COLO668 (cell line): Measurements from ENCODE around the gene FOXB2.

Source experiments
- DNase-seq: peaks from one replicate; lab custom pipeline; 2025; ENCODE audit not compliant: unreplicated experiment; lab: John Stamatoyannopoulos, UW

The FOXB2 gene

DNA sequence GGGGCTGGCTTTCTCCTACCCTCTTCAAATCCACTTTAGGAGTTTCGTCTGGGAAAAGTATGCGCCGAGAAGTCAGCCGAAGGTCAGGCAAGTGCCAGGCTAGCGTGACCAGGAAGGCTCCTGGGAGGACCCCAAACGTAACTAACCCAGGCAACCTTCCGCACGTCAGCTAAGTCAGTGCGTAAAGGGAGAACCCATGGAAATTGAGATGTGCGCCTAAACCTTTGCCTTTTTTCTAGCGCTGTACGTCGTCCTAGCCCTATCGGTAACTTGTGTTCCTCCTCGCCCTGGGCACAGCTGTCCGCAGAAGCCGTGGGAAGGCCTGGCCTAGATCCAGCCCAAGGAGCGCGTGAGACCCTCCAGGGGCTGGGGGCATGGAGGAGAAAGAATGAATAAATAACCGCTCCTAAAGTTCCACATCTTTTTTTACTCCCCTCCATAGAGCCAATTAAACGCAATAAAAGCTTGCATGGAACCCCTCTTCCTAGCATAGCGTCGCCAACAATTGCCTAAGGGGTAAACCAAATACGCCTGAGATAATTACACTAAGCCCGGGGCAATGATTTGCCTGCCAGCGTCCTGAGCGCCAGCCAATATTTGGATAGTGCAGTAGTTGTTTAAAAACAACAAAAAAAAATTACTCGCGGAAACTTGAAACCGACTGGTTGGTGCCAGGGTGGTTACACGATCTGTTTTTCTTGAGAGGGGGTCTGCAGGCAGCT lies 4.0 kb upstream of the FOXB2 start:
- peak; percentile 77 for DNase-seq

DNA sequence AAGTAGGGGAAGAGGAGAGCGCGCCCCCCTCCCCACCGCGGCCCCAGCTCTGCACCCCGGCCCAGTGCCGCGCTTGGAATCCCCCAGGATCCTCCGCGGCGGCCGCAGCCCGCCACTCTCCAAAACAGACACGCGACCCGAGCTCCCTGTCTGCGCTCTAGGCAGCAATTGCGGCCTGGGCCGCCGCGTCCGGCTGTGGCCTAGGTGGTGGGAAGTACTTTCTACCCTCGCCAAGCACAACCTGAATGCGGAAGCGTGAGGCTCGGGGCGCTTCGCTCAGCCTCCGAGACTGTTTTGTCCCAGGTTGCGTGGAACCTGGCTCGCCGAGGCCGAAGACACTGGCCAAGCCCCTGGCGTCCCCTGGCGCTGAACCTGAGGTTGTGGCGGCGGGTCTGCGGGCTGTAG lies 3.3 kb upstream of the FOXB2 start:
- peak; percentile 79 for DNase-seq

DNA sequence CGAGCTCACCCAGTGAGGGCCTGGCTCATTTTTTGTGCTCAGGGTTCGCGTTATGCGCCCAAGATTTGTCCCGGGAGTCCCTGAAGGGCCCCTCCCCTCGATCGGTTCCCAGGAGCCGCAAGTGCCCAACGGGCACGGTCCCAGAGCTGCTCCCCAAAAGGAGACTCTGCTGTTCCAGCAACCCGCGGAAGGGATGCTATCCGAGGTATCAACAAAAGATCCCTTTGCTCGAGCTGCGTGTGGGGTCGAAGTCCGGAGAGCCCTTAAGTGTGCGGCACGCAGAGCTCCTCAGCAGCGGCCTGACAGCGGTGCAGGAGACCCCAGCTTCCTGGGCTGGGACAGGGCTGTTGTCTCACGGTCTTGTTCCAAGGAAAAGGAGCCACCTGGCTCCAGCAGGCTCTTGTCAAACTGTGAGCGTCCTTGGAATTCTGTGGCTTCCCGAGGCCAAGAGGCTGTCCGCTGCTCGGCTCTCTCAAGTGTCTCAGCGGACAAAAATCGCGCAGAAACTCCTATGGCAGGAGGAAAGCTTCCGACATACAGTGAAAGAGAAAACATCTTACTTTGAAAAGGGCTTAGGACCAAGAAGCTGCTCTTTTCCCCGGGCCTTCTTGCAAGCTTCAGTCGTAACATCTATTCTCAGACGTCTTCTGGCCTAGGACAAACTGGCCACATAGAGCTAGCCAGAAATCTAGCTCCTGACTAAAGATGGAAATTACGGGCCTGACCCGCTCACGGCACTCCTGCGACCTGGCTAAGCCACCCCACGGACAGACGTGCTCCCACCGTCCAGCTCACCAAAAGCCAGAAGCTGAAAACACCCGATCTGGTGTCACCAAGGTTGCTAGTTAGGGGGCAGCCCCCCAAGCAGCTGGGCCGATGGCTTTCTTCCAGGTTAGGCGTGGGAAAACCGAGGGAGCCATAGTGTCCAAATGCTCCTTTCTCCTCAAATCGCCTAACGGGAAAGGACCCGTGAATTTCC lies 2.6 kb upstream of the FOXB2 start:
- DNase-seq = no peak

DNA sequence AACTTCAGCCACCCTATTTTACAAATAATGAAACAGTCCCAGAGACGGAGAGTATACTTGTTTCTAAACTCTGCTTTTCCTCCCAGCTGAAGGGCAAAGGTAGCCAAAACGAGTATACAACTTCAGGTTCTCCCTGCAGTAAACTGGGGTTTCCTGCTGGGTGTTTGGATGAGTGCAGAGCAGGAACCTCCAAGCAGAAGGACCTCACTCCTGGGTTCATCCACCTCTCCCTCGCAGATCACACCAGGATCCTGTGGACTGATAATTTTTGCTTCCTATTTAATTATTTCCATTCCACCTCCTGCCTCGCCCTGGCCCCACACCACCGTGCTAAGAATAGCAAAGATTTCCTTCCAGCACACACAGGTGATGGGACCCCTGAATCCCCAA lies 2.0 kb upstream of the FOXB2 start:
- no peak for DNase-seq

DNA sequence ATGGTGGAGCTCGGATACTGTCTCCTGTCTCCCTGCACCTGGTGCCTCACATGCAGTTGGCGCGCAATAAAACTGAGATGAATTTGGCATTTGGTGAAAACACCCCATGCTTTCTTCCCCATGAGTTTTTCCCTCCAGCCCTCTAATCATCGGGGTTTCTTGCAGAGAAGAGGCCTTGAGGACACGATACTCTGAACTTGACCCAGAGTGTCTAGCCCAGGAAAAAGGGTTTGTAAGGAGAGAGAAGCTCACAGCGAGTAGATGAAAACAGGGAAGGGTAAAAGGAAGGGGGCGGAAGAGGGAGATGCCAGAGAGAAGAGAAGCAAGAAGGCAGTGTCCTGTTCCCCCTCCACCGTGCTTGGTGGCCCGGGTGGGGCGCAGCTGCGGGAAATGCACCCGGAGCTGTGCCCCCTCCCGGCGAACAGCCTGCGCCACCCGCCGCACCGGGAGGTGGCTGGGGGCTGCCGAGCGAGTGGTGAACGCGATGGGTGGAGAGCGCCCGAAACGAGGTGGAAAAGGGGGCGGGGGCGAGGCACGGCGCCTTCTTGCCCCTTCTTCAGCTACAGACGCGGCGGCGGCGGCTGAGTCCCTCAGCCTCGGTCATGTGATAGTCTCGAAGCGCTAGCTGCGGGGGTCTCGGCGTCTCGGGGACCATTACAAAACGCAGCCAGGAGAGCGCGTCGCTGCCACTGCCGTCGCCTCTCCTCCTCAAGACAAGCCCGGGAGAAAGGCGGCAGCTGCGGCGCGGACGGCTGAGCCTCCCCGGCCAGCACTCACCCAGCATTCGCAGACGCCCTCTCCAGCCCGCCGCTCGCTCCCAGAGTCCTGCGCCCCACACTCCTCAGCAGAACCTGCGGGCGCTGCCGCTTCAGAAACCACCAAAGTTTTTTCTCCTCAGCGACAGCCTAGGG lies 1.1 kb upstream of the FOXB2 start:
- DNase-seq = peak; percentile 58

DNA sequence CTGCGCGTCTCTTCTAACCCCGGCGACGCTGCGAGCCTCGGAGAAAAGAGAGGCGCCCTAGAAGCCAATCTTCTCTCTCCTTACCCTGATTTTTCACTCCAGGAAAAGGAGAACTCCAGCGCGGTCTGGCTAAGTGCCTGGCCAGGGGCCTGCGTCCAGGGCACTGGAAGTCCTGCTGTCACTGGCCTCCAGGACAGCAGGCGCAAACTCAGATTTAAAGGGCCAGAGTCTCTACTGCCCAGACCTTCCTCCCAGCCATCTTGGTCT lies 553 bp upstream of the FOXB2 start:
- DNase-seq = no peak

DNA sequence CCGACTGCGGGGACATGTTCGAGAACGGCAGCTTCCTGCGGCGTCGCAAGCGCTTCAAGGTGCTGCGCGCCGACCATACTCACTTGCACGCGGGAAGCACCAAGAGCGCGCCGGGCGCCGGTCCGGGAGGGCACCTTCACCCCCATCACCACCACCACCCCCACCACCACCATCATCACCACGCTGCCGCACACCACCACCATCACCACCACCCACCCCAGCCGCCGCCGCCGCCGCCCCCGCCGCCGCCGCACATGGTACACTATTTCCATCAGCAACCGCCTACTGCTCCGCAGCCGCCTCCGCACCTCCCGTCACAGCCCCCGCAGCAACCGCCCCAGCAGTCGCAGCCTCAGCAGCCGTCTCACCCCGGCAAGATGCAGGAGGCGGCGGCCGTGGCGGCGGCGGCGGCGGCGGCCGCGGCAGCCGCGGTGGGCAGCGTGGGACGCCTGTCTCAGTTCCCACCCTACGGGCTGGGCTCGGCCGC lies 514 bp downstream of the FOXB2 start:
- DNase-seq = no peak

DNA sequence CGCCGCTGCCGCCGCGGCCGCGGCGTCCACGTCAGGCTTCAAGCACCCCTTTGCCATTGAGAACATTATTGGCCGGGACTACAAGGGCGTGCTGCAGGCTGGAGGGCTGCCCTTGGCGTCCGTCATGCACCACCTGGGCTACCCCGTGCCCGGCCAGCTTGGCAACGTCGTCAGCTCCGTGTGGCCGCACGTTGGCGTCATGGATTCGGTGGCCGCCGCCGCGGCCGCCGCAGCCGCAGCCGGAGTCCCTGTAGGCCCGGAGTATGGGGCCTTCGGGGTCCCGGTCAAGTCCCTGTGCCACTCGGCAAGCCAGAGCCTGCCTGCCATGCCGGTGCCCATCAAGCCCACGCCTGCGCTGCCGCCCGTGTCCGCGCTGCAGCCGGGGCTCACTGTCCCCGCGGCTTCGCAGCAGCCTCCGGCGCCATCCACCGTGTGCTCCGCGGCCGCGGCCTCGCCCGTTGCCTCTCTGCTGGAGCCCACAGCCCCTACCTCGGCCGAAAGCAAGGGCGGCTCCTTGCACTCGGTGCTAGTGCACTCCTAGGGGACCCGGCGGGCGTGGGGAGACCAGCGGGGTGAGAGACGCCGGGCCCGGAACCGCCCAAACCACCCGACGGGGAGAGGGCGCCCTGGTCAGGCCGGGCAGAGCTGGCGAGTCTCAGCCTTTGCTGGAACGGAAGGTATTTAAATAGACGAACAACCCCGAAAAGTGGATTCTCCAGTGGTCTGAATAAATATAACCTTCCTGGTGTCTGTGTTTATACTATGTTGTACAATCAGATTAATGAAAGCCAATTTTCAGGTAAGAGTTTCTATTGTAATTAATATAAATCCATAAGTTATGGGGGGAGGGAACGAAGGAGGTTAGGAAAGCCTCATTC lies 1.2 kb downstream of the FOXB2 start:
- DNase-seq = peak; percentile 70

DNA sequence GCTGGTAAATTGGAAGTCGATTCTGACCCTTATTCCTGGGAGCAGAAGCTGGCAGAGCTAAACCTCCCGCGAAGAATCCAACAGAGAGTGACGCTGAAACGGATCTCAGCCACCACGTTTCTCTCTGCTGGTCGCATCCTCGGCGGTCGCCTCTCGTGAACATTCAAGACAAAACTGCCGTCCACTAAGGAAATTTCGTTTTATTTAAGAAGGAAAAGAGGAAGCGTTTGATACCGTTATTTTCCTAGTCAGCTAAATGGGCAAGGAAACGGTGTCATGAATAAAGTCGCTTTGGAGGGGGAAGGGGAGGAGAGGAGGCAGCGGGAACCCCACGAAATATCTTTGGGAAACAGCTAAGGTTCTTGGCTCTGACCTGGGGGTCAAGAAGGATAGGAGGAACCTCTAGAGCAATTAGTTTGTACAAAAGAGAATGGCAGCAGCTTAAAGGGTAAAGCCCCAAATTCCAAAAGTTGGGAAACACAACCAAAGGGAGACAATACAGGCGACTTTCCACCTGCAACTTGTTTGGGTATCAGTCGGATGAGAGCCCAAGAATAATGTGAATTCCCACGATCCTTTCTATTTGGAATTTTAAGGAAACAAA lies 1.9 kb downstream of the FOXB2 start:
- DNase-seq = no peak

DNA sequence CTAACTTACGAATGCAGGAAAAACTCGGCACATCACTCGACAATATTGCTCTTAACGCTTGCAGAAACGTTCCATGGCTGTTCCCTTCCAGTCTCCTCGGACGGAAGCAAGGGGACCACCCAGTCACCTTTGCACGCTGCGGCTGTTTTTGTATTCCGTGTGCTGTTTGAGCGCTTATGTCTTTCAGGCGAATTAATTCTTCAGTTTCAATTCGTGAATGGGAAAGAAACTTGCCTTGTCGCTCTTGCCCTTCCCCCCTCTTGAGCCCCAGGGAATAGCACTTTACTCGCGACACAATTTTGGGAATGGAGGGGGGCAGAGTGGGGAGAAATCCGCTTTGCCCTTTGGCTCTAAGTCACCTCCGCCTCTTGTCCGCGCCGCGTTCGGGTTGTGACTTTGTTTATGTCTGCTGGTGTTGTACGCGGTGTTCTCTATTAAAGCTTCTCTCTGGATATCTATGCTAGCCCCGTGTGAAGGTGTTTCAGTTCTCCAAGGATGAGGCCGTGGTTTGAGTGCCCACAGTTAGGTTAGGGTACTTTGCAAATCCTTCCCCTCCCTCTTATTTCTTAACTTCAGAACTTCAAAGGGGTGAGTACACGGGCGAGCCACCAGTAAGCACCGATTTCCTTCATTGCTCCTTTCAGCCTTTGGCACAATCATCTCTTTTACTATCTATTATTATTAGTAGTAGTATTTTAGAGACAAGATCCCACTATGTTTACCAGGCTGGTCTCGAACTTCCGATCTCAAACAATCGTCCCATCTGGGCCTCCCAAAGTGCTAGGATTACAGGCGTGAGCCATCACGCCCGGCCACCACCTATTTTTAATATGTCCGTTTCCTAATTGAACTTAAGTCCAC lies 2.7 kb downstream of the FOXB2 start:
- DNase-seq = no peak

DNA sequence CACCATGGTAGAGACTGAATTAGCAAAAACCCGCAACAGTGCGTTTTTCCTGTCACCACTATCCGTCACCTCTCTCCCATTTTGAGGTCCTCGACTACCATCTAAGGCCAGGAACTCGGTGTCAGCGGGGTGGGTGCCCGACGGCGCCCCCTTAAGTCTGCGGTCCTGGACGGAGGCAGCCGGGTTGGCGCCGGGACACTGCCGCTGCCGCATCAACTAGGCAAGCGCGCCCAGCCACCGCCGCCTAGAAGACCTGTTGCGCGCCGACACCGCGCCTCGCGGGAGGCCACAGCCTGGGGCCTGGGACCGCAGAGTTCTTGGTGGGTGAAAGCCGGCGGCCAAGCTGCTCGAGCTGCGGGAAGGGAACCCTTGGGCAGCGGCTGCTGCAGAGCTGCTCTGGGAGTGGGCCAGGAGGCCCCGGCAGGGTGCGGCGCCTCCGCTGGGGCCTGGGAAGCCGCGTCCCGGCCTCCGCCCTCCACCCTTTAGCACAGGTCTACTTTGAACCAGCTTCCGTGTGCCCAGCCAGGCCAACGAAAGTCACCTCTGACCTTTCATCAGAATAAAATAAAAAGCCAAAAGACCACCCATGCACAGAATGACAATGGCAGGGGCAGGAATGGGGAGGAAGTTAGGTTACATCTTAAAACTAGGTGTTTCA lies 3.5 kb downstream of the FOXB2 start:
- DNase-seq = peak; percentile 31

DNA sequence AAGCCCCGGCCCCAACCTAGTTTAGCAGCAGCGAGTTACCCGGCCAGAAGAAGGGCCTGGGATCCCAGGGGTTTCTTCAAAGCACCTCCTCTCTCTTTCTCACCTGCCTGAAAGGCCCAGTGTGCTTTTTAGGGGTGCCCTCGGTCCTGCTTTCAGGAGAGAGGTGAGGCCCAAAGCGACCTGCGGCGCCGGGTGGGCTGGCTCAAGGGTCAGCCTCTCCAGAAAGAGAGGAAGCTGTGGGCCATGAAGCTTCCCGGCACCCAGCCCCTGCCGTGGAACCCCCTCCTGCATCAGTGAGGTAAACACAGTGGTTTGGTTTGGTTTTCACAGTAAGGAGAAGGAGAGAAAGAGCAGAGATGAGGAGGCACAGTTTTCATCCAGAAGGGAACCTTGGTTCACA lies 4.3 kb downstream of the FOXB2 start:
- no peak for DNase-seq

DNA sequence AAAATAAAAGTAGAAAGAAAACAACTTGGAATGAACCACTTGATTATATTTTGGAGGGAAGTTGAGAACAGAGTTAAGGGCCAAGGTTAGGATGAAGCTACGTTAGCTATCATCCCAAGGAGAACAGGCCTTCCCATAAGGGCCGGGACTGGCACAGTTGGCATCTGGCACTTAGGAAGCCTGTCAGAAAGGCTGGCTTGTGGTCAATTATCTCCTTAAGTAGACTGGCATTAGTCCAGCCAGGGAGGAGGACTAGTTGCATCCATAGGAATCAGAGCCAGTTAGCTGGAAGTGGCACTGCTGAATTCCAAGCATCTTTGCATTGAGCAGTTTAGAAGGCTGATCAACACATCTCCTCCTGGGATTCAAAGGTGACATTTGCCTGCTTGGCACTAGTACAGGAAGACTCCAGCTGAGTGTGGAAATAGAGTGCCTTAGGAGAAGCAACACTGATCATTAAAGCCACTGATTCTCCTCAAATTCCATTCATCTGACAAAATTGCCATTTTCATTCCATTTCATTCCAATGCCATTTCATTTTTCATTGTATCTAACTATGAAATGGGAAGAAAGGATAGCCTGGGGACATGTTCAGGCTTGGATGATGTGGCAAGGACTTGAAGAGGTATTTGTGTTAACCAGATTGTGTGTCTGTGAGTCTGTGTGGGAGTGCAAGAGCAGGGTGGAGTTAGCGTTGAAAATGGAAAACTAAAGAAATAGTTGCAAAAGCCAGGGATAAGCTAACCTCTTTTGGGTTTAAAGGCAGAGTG lies 5.5 kb downstream of the FOXB2 start:
- DNase-seq = no peak

DNA sequence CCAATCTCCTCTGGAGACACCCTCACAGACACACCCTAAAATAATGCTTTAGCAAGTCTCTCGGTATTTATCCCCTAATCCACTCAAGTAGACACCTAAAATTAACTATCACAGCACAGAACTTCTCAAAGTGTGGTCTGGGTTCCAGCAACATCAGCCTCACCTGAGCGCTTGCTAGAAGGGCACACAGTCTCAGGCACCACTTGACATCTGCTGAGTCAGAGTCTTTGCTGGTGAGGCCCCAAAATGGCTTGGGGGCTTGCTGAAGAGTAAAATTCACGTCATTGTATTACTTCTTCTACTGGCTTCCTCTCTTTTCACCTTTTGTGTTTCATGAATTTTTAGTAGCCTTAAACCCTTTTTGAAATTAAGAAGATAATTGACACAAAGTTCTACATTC lies 9.0 kb downstream of the FOXB2 start:
- DNase-seq = no peak

DNA sequence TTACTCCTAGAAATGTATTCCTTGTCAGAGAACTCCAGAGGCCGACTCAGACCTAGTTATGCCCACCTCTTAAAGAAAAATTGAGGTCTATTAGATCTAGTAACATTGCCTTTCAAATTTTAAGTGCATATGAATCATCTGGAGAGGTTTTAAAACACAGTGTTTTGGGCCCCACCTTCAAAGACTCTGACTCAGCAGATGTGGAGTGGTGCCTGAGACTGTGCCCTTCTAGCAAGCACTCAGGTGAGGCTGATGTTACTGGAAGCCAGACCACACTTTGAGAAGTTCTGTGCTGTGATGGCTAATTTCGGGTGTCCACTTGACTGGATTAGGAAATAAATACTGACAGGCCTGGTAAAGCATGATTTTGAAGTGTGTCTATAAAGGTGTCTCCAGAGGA lies 10.6 kb downstream of the FOXB2 start:
- DNase-seq = no peak

DNA sequence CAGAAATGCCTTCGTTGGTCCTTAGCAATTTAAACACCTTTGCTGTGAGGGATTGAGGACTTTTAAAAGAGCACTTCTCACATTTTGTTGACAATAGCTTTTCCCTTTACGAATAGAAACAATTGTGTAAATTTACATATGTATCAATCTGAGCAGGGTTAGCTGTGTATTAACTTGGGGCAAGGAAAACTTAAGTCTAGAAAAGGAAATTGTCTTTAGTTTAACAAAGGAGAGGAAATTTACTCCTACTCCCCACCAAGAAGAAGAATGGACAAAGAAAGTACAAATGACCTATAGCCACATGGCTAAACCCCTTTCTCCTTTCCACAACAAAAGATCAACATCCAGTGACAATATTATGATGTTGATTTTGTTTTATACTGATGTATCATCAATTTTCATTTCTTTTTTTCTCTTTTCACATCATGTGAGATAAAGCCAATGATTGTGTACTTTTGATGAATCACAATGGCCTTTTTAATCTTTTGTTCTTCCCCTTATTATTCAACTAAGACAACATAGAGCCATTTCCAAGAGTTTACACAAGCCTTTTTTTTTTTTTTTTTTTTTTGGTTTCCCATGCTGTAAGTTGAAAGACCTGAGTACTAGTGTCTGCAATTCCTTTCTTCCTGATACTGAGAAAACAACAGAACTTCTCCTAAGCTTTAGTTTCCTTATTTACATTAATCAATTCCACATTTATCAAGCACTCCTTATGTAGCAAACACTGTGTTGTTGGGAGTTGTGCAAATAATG lies 19.0 kb downstream of the FOXB2 start:
- DNase-seq = no peak

DNA sequence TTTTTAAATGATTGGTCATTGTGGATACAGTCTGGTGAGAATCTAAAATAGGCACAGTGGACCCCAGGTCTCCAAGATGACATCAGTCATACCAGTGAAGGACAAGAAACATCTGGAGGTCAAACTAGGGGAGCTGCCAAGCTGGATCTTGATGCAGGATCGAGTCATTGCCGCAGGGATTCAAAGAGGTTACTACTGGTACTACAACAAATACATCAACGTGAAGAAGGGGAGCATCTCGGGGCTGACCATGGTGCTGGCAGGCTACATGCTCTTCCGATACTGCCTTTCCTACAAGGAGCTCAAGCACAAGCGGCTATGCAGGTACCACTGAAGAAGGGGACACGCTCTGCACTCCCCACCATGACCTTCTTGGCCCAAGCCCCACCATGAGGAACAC lies 20.9 kb downstream of the FOXB2 start:
- no peak for DNase-seq
